RWPE1 (cell line): Measurements from ENCODE around the gene OOSP4A.

Experiments used
- CTCF ChIA-PET: fragments of 350-600 bp; sonication (Branson Sonifier 250); formaldehyde crosslinking; extraction: SDS; loops from one replicate; lab custom pipeline; 2021; lab: Yijun Ruan, JAX
- POLR2A ChIA-PET: fragments of 400-600 bp; formaldehyde crosslinking; extraction: SDS; loops from one replicate; lab custom pipeline; 2020; ENCODE audit warnings: antibody characterized with exemption; ENCODE audit not compliant: low non-redundant PET; lab: Yijun Ruan, JAX
- DNase-seq: peaks from one replicate; pipeline ENCODE4 v3.0.0; 2012; ENCODE audit warnings: low spot score
- H3K27ac ChIP-seq: fragments of 450-650 bp; 2 replicates; pipeline ENCODE4 v1.5.1; 2017
- TF ChIP-seq, protein P1 (sequence below): fragments of 450-650 bp; conservative IDR thresholded peaks from 2 replicates; pipeline ENCODE4 v1.5.1; 2017; ENCODE audit warnings: low read depth, mild to moderate bottlenecking

OOSP4A gene

DNA sequence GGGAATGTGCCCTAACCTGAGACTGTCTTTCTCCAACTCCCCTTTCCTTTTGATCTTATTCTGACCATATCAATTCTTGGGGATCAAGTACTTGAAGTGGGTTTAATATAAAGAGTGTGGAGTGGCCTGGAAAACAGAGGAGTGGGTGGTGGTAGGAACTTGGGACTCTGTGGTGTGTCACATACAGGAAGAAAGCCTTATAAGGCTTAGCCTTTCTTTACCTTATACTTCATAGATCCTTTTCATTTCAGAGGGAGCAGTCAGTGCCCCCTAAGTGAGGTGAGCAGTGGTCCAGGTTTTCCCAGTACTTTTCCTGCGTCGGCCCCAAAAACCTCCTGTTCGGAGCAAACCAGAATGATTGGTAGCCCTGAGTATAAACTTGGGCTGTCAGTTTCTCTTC, 25.1 kb upstream of the OOSP4A start:
- H3K27ac ChIP-seq: no peak overlapping the region
- POLR2A ChIA-PET: no interaction called here
- TF ChIP-seq, protein P1, sequence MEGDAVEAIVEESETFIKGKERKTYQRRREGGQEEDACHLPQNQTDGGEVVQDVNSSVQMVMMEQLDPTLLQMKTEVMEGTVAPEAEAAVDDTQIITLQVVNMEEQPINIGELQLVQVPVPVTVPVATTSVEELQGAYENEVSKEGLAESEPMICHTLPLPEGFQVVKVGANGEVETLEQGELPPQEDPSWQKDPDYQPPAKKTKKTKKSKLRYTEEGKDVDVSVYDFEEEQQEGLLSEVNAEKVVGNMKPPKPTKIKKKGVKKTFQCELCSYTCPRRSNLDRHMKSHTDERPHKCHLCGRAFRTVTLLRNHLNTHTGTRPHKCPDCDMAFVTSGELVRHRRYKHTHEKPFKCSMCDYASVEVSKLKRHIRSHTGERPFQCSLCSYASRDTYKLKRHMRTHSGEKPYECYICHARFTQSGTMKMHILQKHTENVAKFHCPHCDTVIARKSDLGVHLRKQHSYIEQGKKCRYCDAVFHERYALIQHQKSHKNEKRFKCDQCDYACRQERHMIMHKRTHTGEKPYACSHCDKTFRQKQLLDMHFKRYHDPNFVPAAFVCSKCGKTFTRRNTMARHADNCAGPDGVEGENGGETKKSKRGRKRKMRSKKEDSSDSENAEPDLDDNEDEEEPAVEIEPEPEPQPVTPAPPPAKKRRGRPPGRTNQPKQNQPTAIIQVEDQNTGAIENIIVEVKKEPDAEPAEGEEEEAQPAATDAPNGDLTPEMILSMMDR: no peak
- CTCF ChIA-PET: no interaction called here
- DNase-seq: no peak

DNA sequence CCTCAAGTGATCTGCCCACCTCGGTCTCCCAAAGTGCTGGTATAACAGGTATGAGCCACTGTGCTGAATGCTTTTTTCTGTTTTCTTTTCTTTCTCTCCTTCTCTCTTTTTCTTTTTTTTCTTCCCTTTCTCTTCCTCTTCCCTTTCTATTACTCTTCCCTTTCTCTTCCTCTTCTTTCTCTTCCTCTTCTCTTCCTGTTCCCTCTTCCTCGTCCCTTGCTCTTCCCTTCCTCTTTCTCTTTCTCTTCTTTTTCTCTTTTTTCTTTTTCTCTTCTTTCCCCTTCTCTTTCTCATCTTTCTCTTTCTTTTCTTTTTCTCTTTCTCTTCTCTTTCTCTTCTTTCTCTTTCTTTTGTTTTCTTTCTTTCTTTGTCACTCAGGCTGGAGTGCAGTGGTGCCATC, 24.4 kb upstream of the OOSP4A start:
- ChIA-PET CTCF (interaction anchor here (0.6 kb wide), 1 partner anchor 21 kb away, joined by 5 read pairs; no protein-coding TSS in a partner anchor), POLR2A (no interaction called here)
- DNase-seq: no peak
- H3K27ac ChIP-seq: no peak overlapping the region
- TF ChIP-seq, protein P1: no peak

DNA sequence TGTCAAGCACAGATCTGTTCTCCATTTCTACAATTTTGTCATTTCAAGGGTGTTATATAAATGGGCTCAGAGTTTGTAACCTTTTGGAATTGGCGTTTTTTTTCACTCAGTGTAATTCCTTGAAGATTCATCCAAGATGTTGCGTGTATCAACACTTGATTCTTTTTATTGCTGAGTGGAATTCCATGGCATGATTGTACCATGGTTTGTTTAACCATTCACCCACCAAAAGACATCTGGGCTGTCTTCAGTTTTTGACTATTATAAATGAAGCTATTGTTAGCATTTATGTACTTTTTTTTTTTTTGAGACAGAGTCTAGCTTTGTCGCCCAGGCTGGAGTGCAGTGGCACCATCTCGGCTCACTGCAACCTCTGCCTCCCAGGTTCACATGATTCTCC, 22.7 kb upstream of the OOSP4A start:
- no peak for DNase-seq
- CTCF ChIA-PET: no interaction called here
- POLR2A ChIA-PET: no interaction called here
- no peak overlapping the region for H3K27ac ChIP-seq
- TF ChIP-seq, protein P1: no peak

DNA sequence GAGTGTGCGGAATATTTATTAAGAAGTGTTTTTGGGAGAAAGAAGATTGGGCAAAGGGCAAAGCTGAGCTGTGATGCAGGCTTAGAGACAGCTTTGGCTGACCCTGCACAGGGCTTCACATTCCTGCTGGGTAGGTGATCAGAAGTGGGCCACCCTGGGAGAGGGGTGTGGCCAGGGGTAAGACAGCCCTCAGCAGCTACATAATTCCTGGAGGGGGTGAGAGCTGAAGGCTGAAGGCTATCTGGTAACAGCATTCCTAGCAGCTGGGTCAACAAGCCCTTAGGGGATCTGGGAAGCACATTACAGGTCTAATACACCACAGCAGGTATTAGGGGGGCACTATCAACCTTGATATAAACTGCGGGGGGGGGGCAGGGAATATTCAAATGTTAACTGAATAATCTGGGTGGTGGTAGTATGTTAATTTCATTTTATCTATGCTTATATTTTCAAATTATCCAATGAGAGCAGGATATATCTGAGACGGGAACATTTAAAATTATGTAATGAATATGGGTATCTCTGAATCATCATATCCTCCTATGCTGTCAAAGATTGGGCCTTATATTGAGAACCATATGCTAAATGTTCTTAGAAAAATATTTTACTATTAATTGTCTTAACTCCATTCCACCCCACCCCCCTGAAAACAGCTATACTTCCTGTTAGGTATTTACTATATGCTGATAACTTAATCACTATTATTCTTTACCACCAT, 19.7 kb upstream of the OOSP4A start:
- POLR2A ChIA-PET: no interaction called here
- no peak for DNase-seq
- H3K27ac ChIP-seq: no peak overlapping the region
- CTCF ChIA-PET: interaction anchor here (0.6 kb wide), 1 partner anchor 25 kb away, joined by 3 read pairs; no protein-coding TSS in a partner anchor
- TF ChIP-seq, protein P1: no peak

DNA sequence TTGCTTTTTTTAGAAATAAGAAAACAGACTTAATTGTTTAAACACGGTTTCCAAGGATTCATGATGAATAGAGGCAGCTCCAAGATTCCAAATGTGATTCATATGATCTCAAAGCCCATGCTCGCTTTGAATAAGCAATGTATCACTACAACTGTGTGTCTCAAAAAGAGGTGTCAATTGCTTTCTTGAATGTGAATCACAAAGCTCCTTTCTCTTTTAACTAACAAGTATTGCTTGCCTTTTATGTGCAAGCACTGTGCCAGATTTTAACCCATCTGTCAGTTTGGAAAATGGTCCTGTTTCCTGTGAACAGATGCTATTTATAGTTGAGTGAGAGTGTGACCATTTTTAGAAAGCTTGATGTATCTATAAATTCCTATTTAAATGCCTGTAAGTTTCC, 19.1 kb upstream of the OOSP4A start:
- TF ChIP-seq, protein P1: no peak
- DNase-seq: no peak
- ChIA-PET CTCF (interaction anchor here (0.6 kb wide), 1 partner anchor 25 kb away, joined by 3 read pairs; no protein-coding TSS in a partner anchor), POLR2A (no interaction called here)
- no peak overlapping the region for H3K27ac ChIP-seq

DNA sequence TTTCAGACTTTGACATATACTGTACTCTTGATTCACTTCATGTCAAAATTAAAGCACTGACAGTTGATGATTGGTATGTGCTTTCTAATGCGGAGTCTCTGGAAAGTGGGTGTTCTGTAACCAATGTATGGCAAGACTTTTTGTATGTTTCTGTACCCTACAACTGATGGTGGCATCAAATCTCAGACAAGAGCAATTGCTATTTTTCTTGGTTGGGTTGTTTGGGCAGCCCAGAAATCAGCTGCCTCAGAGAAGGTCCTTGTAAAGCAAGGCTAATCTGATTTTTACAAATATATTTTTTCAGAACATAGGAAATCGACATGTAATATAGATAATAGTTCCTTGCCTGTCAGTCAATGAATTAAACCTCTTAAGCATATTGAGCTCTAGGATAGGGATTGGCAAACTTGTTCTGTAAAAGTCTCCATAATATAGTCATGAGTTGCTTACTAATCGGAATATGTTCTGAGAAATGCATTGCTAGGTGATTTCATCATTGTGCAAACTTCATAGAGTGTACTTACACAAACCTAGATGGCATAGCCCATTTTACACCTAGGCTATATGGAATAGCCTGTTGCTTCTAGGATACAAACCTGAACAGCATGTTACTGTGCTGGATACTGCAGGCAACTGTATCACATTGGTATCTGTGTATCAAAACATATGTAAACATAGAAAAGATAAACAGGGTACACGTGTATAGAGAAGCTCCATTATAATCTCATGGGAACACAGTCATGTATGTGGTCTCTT, 10.2 kb upstream of the OOSP4A start:
- ChIA-PET CTCF (no interaction called here), POLR2A (no interaction called here)
- DNase-seq: no peak

More for the DNA sequence above, 10.2 kb upstream of the OOSP4A start:
- TF ChIP-seq, protein P1: no peak
- no peak overlapping the region for H3K27ac ChIP-seq
